Natural killer cell (primary cell): ENCODE results near the gene MUC5B. TPM values are rescaled to one million over a fixed set of nuclear protein-coding genes. Genes with fewer than 3 reads are reported as not detected.

Experiments
- ATAC-seq, 3 donors: fragments of 150-1000 bp in 2 of 3; fragments of 200-7000 bp in 1 of 3; cut with Tn5 transposase; 1 replicate in 1 of 3; 2 replicates in 2 of 3; pipeline ENCODE4 v1.10.0; 2021; ENCODE audit warnings: mild to moderate bottlenecking in 2 of 3, moderate library complexity in 2 of 3
- DNase-seq, 2 donors: peaks; one replicate each; pipeline versions ENCODE4 v3.0.0 to v3.0.0-alpha.2; 2013 to 2021; ENCODE audit warnings: mixed read lengths in 1 of 2
- H3K27ac ChIP-seq: one replicate; pipeline ENCODE4 v1.5.1; 2013; ENCODE audit warnings: mild to moderate bottlenecking, low read length
- H3K27me3 ChIP-seq: one replicate; pipeline ENCODE4 v1.6.1; 2013; ENCODE audit warnings: low read length; ENCODE audit not compliant: control insufficient read depth, insufficient read depth
- H3K36me3 ChIP-seq: one replicate; pipeline ENCODE4 v1.6.1; 2013; ENCODE audit warnings: low read length; ENCODE audit not compliant: control insufficient read depth, insufficient read depth
- H3K4me1 ChIP-seq: one replicate; pipeline ENCODE4 v1.6.1; 2013; ENCODE audit warnings: low read length; ENCODE audit not compliant: control insufficient read depth, insufficient read depth
- H3K4me3 ChIP-seq: one replicate; pipeline ENCODE4 v1.5.1; 2013; ENCODE audit warnings: low read length
- H3K9me3 ChIP-seq: one replicate; pipeline ENCODE4 v1.6.1; 2013; ENCODE audit warnings: low read length; ENCODE audit not compliant: control insufficient read depth, insufficient read depth
- H3K27ac Mint-ChIP-seq, 2 donors: one replicate each; pipeline ENCODE4 v1.8.0; 2022; ENCODE audit warnings: mild to moderate bottlenecking in 2 of 2, mixed read lengths in 2 of 2, moderate library complexity in 1 of 2
- H3K27me3 Mint-ChIP-seq, 2 donors: one replicate each; pipeline ENCODE4 v1.8.0; 2022; ENCODE audit warnings: low read depth in 2 of 2, mixed read lengths in 2 of 2
- H3K36me3 Mint-ChIP-seq: one replicate; pipeline ENCODE4 v1.8.0; 2022; ENCODE audit warnings: mixed read lengths
- H3K4me1 Mint-ChIP-seq, 2 donors: one replicate each; pipeline ENCODE4 v1.8.0; 2022; ENCODE audit warnings: mixed read lengths in 2 of 2
- H3K4me3 Mint-ChIP-seq: one replicate; pipeline ENCODE4 v1.8.0; 2022; ENCODE audit warnings: mild to moderate bottlenecking, moderate library complexity, mixed read lengths
- H3K9me3 Mint-ChIP-seq, 2 donors: one replicate each; pipeline ENCODE4 v1.8.0; 2022; ENCODE audit warnings: mixed read lengths in 2 of 2
- CTCF ChIP-seq: fragments of 200-600 bp; IDR thresholded peaks from one replicate; pipeline ENCODE4 v1.8.0; 2022; ENCODE audit warnings: antibody characterized with exemption
- WGBS: methylation state at CpG from one replicate; pipeline ENCODE4 v1.1.7; 2013; ENCODE audit warnings: missing lambda C conversion rate; ENCODE audit not compliant: insufficient coverage; 5-methylcytosine and 5-hydroxymethylcytosine counted together
- intact Hi-C: fragments of 100-400 bp; cut with micrococcal nuclease; formaldehyde crosslinking; loops from one replicate; pipeline ENCODE4 v1.14.2; 2022
- total RNA-seq, 4 donors: library from RNA; stranded (reverse); fragments of 120-200 nt in 1 of 4; gene quantifications; one replicate each; pipeline versions ENCODE4 v1.2.3 to v1.2.4, GENCODE V29; 2013 to 2022

MUC5B gene
- total RNA-seq, 3 donors from 2014 or later (not counting 1 experiment from before 2014, with no cell fraction given), result not detected

- no peaks in the 10 kb centered on the region for H3K9me3 ChIP-seq
- H3K36me3 Mint-ChIP-seq, result no peaks in the 10 kb centered on the region
- H3K27me3 Mint-ChIP-seq, result no peaks in the 10 kb centered on the region
- H3K36me3 ChIP-seq, result no peaks in the 10 kb centered on the region
- H3K27ac ChIP-seq, result no peak overlapping the region
- no peaks in the 10 kb centered on the region for H3K9me3 Mint-ChIP-seq
- peaks cover 17% of the 10 kb centered on the region for H3K4me1 ChIP-seq
- WGBS, result 89% methylated on average over 13 of the region's 13 CpGs
- no peak overlapping the region for H3K27ac Mint-ChIP-seq
- peaks cover 0 to 11% of the 10 kb centered on the region in 2 donors for H3K4me1 Mint-ChIP-seq
- no peaks in the 10 kb centered on the region for H3K27me3 ChIP-seq
- ATAC-seq, result no peak
- no peak overlapping the region for H3K4me3 Mint-ChIP-seq
- no peak for TF ChIP-seq CTCF
- DNase-seq, result no peak
- no peak overlapping the region for H3K4me3 ChIP-seq
- intact Hi-C loops, result no loop called here
These were observed 35.7 kb downstream of the MUC5B start for GRCh38 chr11:1258401-1259075.

- no peak for DNase-seq
- Histone ChIP-seq H3K27me3 (no peaks in the 10 kb centered on the region), H3K4me3 (no peak overlapping the region), H3K27ac (no peak overlapping the region), H3K9me3 (no peaks in the 10 kb centered on the region), H3K36me3 (no peaks in the 10 kb centered on the region), H3K4me1 (peaks cover 17% of the 10 kb centered on the region)
- 87% methylated on average over 7 of the region's 7 CpGs for WGBS
- no peaks in the 10 kb centered on the region for H3K36me3 Mint-ChIP-seq
- H3K27ac Mint-ChIP-seq, result no peak overlapping the region
- no peaks in the 10 kb centered on the region for H3K9me3 Mint-ChIP-seq
- H3K27me3 Mint-ChIP-seq, result no peaks in the 10 kb centered on the region
- peaks cover under 1 to 11% of the 10 kb centered on the region in 2 donors for H3K4me1 Mint-ChIP-seq
- intact Hi-C loops, result no loop called here
- ATAC-seq, result no peak
- no peak for TF ChIP-seq CTCF
- H3K4me3 Mint-ChIP-seq, result no peak overlapping the region
These were observed 36.2 kb downstream of the MUC5B start for GRCh38 chr11:1259076-1259461.

GRCh38 chr11:1259561-1259960 lies 36.7 kb downstream of the MUC5B start:
- H3K9me3 ChIP-seq, result no peaks in the 10 kb centered on the region
- H3K27ac Mint-ChIP-seq, result no peak overlapping the region
- WGBS, result 97% methylated on average over 9 of the region's 9 CpGs
- no peaks in the 10 kb centered on the region for H3K36me3 Mint-ChIP-seq
- ATAC-seq, result no peak
- intact Hi-C loops, result no loop called here
- peaks cover 17% of the 10 kb centered on the region for H3K4me1 ChIP-seq
- no peaks in the 10 kb centered on the region for H3K36me3 ChIP-seq
- no peak for TF ChIP-seq CTCF
- no peak for DNase-seq
- no peaks in the 10 kb centered on the region for H3K27me3 ChIP-seq
- no peaks in the 10 kb centered on the region for H3K9me3 Mint-ChIP-seq
- no peaks in the 10 kb centered on the region for H3K27me3 Mint-ChIP-seq
- H3K4me1 Mint-ChIP-seq, result peaks cover 5 to 14% of the 10 kb centered on the region in 2 donors
- H3K27ac ChIP-seq, result no peak overlapping the region
- H3K4me3 Mint-ChIP-seq, result no peak overlapping the region
- no peak overlapping the region for H3K4me3 ChIP-seq
